SW 1271 (cell line): ENCODE measurements around the gene TIE1.

Experiments
- DNase-seq, 2 experiments: peaks; one replicate each; lab custom pipeline; 2025; lab: John Stamatoyannopoulos, UW

TIE1 gene

DNA sequence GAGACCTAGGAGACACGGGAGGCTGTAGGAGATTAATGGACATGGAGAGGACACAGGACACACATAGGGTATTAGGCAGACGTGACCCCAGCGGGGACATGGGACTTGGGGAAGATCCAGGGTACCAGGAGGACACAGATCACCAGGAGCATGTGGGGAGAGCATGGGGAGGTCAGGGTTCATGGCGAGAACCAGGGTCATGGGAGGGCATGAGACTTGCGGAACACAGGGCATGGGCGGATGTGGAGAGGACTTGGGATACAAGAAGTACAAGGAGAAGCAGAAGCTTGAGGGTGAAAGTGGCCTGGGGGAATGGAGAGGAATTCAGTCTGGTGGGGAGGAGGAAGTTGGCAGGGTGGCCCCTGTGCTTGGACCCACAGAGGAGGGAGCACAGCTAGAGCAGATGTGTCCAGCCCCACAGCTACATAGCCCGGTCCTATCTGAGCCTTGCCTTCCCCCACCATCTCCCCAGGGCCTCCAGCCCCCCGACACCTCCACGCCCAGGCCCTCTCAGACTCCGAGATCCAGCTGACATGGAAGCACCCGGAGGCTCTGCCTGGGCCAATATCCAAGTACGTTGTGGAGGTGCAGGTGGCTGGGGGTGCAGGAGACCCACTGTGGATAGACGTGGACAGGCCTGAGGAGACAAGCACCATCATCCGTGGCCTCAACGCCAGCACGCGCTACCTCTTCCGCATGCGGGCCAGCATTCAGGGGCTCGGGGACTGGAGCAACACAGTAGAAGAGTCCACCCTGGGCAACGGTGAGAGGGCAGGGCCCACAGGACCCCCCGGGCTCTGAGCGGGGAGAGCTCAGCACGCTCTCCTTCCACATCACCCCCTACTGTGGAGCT is 12.1 kb downstream of the TIE1 start:
- DNase-seq = no peak

DNA sequence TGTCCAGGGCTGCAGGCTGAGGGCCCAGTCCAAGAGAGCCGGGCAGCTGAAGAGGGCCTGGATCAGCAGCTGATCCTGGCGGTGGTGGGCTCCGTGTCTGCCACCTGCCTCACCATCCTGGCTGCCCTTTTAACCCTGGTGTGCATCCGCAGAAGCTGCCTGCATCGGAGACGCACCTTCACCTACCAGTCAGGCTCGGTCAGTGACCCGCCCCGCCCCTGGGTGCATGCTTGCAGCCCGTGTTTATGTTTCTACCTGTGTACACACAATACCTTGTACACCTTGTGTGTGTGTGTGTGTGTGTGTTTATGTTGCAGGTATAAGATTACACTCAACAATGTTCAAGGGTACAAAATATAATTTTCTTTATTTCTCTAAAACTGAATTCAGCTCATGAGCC is 13.0 kb downstream of the TIE1 start:
- no peak for DNase-seq

DNA sequence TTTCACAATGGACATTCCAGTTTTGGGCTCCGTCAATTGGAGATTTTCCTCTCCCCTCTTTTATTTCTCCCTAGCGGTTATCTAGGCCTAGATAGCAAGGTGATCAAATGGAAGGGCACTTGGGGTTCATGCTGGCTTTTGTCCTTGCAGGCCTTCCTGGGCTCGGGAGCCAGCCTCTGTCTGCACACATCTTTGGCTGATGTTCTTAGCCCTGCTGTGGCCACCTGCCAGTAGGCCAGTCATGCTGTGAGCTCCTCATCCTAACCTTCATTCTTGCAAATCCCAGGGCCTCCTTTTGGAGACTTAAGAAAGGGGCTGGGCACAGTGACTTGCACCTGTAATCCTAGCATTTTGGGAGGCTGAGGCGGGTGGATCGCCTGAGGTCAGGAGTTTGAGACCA is 13.5 kb downstream of the TIE1 start:
- no peak for DNase-seq

DNA sequence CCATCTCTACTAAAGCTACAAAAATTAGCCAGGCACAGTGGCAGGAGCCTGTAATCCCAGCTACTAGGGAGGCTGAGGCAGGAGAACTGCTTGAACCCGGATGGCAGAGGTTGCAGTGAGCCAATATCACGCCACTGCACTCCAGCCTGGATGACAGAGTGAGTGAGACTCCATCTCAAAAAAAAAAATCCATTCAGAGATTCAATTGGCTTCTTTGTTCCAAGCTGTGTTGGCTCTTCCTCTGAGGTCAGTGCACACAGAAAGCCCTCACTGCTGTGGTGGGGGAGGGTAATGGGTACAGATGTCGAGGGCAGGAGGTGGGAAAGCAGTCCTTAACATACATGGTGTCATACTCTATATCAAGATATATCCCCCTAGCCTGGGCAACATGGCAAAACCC is 14.7 kb downstream of the TIE1 start:
- DNase-seq = no peak

DNA sequence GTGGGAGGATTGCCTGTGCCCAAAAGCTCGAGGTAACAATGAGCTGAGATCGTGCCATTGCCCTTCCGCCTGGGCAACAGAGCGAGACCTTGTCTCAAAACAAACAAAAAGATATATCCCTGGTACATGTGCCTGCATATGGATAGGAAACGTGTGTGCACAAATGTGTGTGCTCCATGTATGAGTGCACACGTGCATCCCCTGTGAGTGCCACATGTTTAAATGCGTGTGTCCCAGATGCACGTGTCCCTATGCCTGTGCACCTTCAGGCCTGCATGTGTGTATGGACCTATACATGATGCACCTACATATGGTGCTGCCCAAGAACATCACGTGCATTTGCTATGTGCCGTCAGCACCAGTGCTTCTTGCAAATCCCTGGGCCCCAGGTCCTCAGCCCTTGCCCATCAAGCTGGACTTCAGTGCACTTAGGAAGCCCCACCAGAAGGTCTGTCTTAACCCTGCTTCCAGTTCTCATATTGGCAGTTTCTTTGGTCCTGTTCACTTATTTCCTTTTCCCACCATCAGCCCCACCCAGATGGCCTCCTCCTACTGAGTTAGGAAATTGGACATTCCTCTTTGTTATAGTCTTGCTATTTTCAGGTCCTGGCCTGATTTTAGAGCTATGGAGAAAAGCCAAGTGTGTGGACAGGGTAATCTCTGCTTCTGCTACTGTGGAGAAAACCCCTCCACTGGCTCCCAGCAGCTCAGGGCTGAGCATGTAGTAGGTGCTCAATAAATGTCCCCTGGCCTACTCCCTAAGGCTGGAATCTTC is 15.4 kb downstream of the TIE1 start:
- DNase-seq = no peak

DNA sequence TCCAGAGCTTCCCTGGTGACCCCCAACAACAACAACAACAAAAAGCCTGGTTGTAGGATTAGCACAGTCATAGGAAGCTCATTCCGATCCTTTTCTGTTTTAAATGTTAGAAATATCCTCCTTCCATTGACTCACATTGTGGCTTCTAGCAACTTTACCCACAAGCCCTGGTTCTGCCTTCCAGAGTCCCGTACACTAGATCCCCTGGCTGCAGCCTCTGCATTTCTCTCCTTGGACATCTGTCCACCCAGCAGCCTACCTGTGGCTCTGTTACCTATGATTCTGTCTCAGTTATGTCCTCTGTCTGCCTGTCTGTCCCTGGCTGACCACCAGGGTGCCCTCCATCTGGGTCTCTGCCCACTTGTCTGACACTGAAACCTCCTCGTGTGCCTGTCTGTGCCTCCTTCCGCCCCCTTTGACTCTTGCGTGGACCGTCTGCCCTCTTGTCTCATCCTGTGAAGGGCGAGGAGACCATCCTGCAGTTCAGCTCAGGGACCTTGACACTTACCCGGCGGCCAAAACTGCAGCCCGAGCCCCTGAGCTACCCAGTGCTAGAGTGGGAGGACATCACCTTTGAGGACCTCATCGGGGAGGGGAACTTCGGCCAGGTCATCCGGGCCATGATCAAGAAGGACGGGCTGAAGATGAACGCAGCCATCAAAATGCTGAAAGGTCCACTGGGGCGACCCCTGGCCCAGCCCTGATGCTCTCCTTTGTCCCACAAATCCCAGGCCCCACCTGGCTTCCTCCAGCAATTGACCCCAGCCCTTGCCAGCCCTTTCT is 16.1 kb downstream of the TIE1 start:
- no peak for DNase-seq

DNA sequence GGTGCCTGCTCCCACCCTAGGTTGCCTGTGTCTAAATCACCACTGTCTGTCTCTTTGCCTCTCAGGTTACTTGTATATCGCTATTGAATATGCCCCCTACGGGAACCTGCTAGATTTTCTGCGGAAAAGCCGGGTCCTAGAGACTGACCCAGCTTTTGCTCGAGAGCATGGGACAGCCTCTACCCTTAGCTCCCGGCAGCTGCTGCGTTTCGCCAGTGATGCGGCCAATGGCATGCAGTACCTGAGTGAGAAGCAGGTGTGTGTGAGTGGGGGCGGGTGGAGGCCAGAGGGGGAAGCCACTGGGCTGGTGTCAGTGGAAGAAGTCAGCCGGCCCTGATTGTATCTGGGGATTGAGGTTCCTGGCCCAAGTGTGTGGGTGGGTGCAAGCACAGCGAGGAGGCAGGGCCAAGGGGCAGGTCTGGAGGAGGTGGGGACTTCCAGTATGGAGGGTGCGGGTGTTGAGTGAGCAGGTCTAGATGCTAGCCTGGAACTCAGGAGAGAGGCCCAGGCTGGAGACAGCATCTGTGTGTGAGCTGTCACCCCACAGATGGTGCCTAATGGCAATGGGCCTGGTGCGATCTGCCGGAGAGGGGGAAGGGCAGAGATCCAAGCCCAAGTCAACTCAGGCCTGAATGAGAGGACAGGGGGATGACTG is 17.2 kb downstream of the TIE1 start:
- DNase-seq = no peak

DNA sequence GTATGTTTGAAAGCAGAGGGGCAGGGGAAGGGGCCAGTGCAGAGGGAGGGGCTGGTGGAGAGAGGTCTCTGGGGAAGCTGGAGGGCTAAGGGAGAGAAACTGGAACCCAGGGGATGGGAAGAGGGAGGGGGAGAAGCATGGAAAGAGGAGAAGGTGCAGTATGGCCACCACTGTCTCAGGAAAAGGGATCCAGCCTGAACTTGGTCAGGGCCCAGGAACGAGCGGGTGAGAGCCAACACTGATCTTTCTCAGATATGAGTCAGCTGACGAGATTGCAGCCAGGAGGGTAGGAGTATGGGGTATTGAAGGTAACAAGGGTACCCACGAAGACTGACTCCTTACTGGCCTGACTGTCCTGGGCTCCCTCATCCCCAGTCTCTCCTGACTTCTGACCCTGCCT is 18.0 kb downstream of the TIE1 start:
- DNase-seq = no peak

DNA sequence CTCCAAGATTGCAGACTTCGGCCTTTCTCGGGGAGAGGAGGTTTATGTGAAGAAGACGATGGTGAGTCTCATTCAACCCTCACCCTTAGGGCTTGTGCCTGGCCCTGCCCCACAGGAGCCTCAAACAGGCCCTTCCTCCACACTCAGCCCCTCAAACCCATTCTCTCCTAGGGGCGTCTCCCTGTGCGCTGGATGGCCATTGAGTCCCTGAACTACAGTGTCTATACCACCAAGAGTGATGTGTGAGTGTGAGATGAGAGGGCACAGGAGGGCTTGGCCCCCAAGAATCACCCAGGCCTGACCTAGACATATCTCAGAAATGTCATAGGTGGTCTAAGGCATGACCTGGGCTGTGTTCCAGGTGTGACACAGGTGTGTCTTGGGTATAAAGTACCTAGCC is 18.5 kb downstream of the TIE1 start:
- no peak for DNase-seq

DNA sequence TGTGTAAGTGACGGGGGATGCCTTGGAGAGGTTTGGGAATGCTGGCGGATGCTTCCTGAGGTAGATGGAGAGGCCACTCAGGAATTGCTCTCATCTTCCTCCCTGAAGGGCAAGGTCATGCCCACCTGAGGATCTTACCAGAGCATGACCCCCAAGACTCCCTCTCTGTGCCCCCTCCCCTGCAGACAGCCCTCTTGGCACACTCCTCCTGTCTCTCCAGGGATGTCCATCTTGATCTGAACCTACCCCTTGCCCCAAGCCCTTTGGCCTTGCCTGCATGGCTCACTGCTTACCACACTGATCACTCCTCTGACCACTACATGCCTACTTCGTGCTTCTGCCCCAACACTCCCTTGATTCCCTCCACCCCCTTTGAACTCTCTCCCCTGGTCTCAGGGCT is 19.0 kb downstream of the TIE1 start:
- DNase-seq = no peak

DNA sequence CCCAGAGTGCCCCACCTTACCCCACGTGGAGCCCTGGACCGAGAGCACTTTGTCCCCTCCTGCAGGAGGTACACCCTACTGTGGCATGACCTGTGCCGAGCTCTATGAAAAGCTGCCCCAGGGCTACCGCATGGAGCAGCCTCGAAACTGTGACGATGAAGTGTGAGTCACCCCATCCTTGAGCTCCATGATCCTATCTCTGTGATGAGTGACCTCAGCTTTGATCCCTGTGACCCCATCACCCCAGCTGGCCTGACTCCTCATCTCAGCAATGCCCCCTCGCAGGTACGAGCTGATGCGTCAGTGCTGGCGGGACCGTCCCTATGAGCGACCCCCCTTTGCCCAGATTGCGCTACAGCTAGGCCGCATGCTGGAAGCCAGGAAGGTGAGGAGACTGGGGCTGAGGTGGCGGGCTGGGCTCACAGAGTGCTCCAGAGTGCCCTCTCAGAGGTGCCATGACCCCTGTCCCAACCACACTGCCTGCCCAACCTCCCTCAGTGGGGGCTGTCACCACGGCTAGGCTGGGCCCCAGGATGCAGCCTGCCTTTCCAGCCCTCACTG is 20.6 kb downstream of the TIE1 start:
- no peak for DNase-seq

DNA sequence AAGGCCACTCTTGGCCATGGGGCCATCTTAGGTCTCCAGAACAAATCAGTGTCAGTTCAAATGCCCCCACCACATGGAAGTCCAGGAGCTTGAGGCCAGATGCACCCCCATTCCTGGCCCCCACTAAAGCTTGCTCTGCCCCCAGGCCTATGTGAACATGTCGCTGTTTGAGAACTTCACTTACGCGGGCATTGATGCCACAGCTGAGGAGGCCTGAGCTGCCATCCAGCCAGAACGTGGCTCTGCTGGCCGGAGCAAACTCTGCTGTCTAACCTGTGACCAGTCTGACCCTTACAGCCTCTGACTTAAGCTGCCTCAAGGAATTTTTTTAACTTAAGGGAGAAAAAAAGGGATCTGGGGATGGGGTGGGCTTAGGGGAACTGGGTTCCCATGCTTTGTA is 21.7 kb downstream of the TIE1 start:
- no peak for DNase-seq

DNA sequence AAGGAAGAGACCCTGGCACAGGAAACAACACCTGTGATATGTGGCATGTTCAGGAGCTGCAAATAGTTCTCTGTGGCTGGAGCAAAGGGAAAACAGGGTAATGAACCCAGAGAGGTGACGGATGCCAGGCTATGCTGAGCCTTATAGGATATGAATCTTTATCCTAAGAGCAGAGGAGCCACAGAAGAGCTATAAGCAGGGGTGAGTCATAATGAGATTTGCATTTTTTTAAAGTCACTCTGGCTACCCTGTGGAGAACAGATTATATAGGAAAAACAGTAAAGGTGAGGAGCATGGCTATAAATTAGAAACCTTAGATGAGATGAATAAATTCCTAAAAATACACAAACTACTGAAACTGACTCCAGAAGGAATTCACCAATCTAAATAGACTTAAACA is 24.0 kb downstream of the TIE1 start:
- DNase-seq = no peak

DNA sequence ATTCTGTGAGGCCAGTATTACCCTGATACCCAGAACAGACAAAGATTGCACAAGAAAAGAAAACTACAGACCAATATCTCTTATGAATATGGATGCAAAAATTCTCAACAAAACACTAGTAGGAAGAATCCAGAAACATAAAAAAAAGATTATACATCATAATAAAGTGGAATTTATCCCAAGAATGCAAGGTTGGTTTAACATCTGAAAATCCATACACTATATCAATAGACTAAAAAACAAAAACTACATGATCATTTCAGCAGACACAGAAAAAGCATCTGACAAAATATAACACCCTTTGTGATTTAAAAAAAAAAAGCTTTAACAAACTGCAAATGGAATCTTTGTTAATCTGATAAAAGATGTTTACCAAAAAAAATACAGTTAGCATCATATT is 24.6 kb downstream of the TIE1 start:
- DNase-seq = no peak

DNA sequence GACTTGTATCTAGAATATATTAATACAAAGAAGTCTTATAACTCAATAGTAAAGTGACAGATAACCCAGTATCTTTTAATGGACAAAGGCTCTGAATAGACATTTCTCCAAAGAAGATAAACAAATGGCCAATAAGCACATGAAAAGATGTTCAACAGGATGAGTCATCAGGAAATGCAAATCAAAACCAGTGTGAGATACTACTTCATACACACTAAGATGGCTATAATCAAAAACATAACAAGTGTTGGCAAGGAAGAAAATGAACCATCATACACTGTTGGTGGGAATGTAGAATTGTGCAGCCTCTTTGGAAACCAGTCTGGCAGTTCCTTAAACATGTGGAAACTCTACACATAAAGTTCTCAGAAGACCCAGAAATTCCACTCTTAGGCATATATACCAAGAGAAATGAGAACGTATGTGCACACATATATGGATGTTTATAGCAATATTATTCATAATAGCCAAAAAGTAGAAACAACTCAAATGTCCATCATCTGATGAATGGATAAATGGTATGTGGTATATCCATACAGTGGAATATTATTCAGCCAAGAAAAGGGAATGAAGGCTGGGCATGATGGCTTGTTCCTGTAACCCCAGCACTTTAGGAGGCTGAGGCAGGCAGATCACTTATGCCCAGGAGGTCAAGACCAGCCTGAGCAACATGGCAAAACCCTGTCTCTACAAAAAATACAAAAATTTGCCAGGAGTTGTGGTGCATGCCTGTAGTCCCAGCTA is 26.9 kb downstream of the TIE1 start:
- DNase-seq = no peak

DNA sequence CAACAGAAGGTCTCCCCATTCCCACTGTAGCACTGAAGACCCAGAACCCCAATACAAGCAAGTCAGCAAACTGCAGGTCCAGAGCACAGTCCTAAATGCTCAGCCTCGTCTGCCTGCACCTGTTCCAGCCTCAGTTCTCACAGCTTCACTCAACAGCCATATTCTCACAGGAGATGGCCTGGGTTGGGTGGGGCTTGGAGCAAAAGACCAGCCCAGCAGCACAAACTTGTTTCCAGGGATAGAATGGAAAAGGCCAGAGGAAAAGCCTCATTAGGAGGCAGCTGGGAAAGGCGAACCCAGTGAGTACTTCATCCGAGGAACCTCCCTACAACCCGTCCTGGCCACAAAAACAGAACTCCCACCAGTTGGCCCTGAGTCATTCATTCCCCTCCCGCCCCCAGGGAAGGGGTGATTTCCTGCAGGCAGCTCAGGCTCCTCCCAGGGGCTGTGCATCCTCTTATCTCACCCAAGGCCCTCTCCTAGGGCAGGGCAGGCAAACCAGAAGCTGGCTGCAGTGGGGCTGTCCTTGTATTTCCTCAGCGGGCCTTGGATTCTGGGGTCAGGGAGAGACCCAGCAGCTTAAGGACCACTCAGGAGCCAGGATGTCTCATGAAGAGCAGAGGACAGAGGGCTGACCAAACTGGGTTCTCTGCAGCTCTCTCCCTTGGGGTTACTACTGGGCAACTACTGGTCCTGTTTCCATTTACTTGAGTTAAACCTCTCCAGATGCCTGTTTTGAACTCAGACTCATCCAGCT is 29.4 kb downstream of the TIE1 start:
- no peak for DNase-seq

DNA sequence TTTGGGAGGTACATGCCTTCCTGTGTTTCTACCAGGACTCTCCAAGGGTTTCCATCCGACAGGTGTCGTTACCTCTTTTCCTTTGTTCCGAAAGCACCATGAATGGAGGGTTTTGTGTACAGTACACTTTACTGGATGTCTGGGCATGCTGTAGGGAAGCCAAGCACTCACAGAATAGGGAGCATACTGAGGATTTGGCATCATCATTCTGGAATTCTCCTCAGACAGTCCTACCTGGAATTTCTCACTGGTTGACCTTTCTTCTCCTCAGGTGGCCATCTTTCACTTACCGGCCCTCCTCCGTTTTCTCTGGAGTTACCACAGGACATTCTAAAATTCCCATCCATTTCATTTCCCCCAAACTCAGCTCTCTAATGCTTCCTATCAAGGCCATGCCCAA is 30.9 kb downstream of the TIE1 start:
- no peak for DNase-seq

DNA sequence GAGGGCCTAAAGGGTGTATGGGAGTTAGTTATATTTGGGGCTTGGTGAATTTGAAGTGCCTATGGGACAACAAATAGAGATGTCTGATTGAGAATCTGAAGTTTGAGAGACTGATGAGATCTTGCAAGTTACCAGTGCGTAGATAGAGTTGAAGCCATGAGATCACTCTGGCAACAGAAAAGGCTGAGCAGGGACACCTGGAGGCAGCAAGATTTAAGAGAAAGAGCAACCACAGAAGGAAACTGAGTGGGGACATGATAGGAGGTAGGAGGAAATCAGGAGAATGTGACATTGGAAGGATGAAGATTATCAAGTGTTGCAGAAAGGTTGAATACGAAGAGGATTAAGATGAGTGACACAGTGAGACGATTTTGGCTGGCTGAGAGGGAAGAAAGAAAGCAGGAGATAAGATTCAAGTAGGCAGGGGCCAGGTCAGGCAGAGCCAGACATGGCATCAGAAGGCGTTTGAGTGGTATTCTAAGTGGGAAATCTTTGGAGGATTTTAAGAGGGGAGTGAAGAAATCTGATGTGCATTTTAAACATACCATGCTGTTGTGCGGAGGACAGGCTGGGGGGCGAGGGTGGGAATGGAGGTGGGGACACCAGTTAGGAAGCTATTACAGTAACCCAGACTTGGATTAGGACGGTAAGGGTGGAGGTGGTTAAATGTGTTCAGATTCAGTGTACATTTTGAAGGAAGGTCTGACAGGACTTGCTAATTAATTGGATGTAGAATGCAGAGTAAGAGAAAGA is 33.8 kb downstream of the TIE1 start:
- no peak for DNase-seq

DNA sequence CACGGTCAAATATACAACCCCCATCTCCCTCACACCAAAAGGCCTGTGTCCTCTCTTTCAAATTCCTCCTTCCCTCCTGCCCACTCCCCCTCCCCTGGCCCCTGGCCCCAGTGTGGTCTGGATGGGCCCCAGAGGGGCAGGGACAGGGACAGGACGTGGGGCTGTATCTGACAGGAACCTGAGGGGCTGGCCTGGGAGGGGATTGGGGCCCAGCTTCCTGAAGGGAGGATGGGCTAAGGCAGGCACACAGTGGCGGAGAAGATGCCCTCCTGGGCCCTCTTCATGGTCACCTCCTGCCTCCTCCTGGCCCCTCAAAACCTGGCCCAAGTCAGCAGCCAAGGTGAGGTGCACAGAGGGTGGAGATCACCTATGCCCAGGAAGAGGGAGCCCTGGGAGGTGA is 36.8 kb downstream of the TIE1 start, which contains the start of gene MPL:
Gene MPL, plus strand, starts transcription at position 231 of the 400 bp plus-strand sequence. Its CDS starts 31 bp downstream, at position 262.
- no peak for DNase-seq

DNA sequence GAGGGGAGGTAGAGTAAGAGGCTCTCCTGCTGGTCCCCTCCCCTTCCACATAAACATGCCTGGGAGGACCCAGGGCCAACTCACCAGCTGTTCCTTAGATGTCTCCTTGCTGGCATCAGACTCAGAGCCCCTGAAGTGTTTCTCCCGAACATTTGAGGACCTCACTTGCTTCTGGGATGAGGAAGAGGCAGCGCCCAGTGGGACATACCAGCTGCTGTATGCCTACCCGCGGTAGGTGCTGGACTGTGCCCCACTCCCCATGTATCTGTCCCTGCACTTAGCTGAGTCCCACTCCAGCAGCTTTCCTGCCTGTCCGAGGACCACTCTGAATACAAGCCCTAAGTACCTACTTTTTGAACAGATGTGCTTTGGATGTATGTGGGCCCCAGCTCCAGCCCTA is 37.2 kb downstream of the TIE1 start:
- DNase-seq = no peak
